SK-N-MC (cell line): ENCODE results near the gene HS2ST1.

Source experiments
- EZH2 ChIP-seq: fragments of 200-600 bp; sonication (generic); IDR thresholded peaks from one replicate; pipeline ENCODE4 v1.6.1; 2017; ENCODE audit warnings: antibody characterized with exemption
- FOXP2 ChIP-seq: optimal IDR thresholded peaks from 2 replicates; pipeline ENCODE3; 2011; ENCODE audit warnings: mild to moderate bottlenecking, moderate library complexity; ENCODE audit not compliant: insufficient read depth; ENCODE audit errors: extremely low read length, control extremely low read depth
- POLR2AphosphoS5 ChIP-seq: IDR thresholded peaks from 2 replicates; pipeline ENCODE4 v1.6.1; 2012; ENCODE audit warnings: mild to moderate bottlenecking, low read depth, low read length, borderline replicate concordance

DNA sequence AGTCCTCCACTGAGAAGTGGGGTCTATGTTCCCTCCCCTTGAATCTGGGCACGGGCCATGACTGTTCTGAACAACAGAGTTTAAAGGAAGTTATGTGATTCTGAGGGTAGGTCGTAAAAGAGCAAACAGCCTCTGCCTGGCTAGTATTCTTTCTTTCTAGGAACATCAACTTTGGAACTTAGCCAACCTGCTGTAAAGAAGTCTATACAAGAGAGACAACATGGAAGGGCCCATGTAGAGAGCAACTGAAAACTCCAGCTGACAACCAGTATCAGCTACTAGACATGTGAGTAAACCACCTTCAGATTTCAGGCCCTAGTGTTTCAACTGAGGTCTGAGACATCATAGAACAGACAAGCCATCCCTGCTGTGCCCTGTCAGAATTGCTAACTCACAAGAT, 8.0 kb upstream of the HS2ST1 start:
- TF ChIP-seq EZH2 (no peak), POLR2AphosphoS5 (no peak), FOXP2 (no peak)
